NT2/D1 (cell line): ENCODE measurements around the gene PCYT1A.

Source experiments
- SUZ12 ChIP-seq: IDR thresholded peaks from 2 replicates; pipeline ENCODE4 v1.6.1; 2011; ENCODE audit not compliant: insufficient read length, insufficient read depth; ENCODE audit errors: extremely low read depth
- YY1 ChIP-seq: IDR thresholded peaks from 2 replicates; pipeline ENCODE4 v1.6.1; 2011; ENCODE audit not compliant: insufficient read length, insufficient read depth

- TF ChIP-seq SUZ12 (no peak), YY1 (no peak)
These were observed 14.7 kb downstream of the PCYT1A start for GRCh38 chr3:196272826-196273225.
